ENCODE measurements around the gene MAGI2.
A peak's percentile ranks its signal among the peaks of the same experiment; 100 is the strongest.

The MAGI2 gene

GRCh38 chr7:78232806-78233205 lies 1220.7 kb downstream of the MAGI2 start:
- DNase-seq (ENCODE audit: low read depth, low spot score): peak; percentile 17

- peak; percentile 58 for DNase-seq (ENCODE audit: low read depth, low spot score)
Observed at GRCh38 chr7:78226059-78226719, 1227.3 kb downstream of the MAGI2 start.

- DNase-seq (ENCODE audit: low read depth, low spot score): peak; percentile 20
Observed at GRCh38 chr7:78225534-78225933, 1227.9 kb downstream of the MAGI2 start.

GRCh38 chr7:78224923-78225322 lies 1228.5 kb downstream of the MAGI2 start:
- DNase-seq (ENCODE audit: low read depth, low spot score): peak; percentile 22

GRCh38 chr7:78223598-78223997 lies 1229.9 kb downstream of the MAGI2 start:
- no peak for DNase-seq (ENCODE audit: low read depth, low spot score)

GRCh38 chr7:78222001-78222751 lies 1231.3 kb downstream of the MAGI2 start:
- DNase-seq (ENCODE audit: low read depth, low spot score): peak; percentile 9

GRCh38 chr7:78220754-78221153 lies 1232.7 kb downstream of the MAGI2 start:
- no peak for DNase-seq (ENCODE audit: low read depth, low spot score)

GRCh38 chr7:78218876-78219275 lies 1234.6 kb downstream of the MAGI2 start:
- no peak for DNase-seq (ENCODE audit: low read depth, low spot score)

- no peak for DNase-seq (ENCODE audit: low read depth, low spot score)
Observed at GRCh38 chr7:78218051-78218450, 1235.4 kb downstream of the MAGI2 start.

GRCh38 chr7:78215199-78215598 lies 1238.3 kb downstream of the MAGI2 start:
- no peak for DNase-seq (ENCODE audit: low read depth, low spot score)

- DNase-seq (ENCODE audit: low read depth, low spot score): no peak
Observed at GRCh38 chr7:78213402-78213801, 1240.1 kb downstream of the MAGI2 start.

- no peak for DNase-seq (ENCODE audit: low read depth, low spot score)
Observed at GRCh38 chr7:78212476-78213060, 1240.9 kb downstream of the MAGI2 start.

GRCh38 chr7:78207269-78207668 lies 1246.2 kb downstream of the MAGI2 start:
- DNase-seq (ENCODE audit: low read depth, low spot score): no peak

GRCh38 chr7:78206769-78207168 lies 1246.7 kb downstream of the MAGI2 start:
- DNase-seq (ENCODE audit: low read depth, low spot score): no peak

GRCh38 chr7:78203042-78203720 lies 1250.3 kb downstream of the MAGI2 start:
- peak; percentile 7 for DNase-seq (ENCODE audit: low read depth, low spot score)

GRCh38 chr7:78198756-78199155 lies 1254.7 kb downstream of the MAGI2 start:
- DNase-seq (ENCODE audit: low read depth, low spot score): no peak

- peak; percentile 37 for DNase-seq (ENCODE audit: low read depth, low spot score)
Observed at GRCh38 chr7:78197447-78197846, 1256.0 kb downstream of the MAGI2 start.

- no peak for DNase-seq (ENCODE audit: low read depth, low spot score)
Observed at GRCh38 chr7:78195281-78195680, 1258.2 kb downstream of the MAGI2 start.

GRCh38 chr7:78194611-78195010 lies 1258.9 kb downstream of the MAGI2 start:
- DNase-seq (ENCODE audit: low read depth, low spot score): no peak

GRCh38 chr7:78191475-78192079 lies 1261.9 kb downstream of the MAGI2 start:
- no peak for DNase-seq (ENCODE audit: low read depth, low spot score)

- DNase-seq (ENCODE audit: low read depth, low spot score): no peak
Observed at GRCh38 chr7:78189762-78190161, 1263.7 kb downstream of the MAGI2 start.
